CD4-positive, alpha-beta memory T cell (primary cell): ENCODE measurements around the gene KCNH5. TPM values are rescaled to one million over a fixed set of nuclear protein-coding genes. Genes with fewer than 3 reads are reported as not detected.

ENCODE experiments used
- CTCF ChIA-PET: fragments of 350-600 bp; sonication (Branson Sonifier 250); formaldehyde crosslinking; loops from one replicate; lab custom pipeline; 2021; ENCODE audit warnings: inconsistent platforms; ENCODE audit not compliant: partially characterized antibody; lab: Charles Lee
- POLR2A ChIA-PET: fragments of 350-600 bp; sonication (Branson Sonifier 250); formaldehyde crosslinking; loops from one replicate; lab custom pipeline; 2021; ENCODE audit not compliant: partially characterized antibody; lab: Charles Lee
- DNase-seq, 5 donors: peaks; one replicate each; pipeline versions ENCODE4 v3.0.0 to v3.0.0-alpha.2; 2020 to 2022; ENCODE audit warnings: mixed read lengths in 1 of 5
- H3K27ac ChIP-seq: one replicate; pipeline ENCODE4 v1.7.0; 2013; ENCODE audit warnings: low read depth, low read length
- H3K27me3 ChIP-seq: 2 replicates; pipeline ENCODE4 v1.7.0; 2013; ENCODE audit warnings: mild to moderate bottlenecking, low read length, moderate library complexity; ENCODE audit not compliant: insufficient read depth
- H3K36me3 ChIP-seq: 2 replicates; pipeline ENCODE4 v1.7.0; 2013; ENCODE audit warnings: mild to moderate bottlenecking, low read length, moderate library complexity; ENCODE audit not compliant: insufficient read depth
- H3K4me1 ChIP-seq: 2 replicates; pipeline ENCODE4 v1.7.0; 2013; ENCODE audit warnings: mild to moderate bottlenecking, low read length, moderate library complexity; ENCODE audit not compliant: insufficient read depth
- H3K4me3 ChIP-seq, 2 donors: one replicate each; pipeline ENCODE4 v1.7.0; 2013; ENCODE audit warnings: low read length in 2 of 2, mild to moderate bottlenecking in 1 of 2
- H3K9me3 ChIP-seq, 2 donors: one replicate each; pipeline ENCODE4 v1.7.0; 2013; ENCODE audit warnings: low read length in 2 of 2, control low read depth in 1 of 2; ENCODE audit not compliant: control insufficient read depth in 1 of 2
- H3K27ac Mint-ChIP-seq, 7 donors: one replicate each; pipeline ENCODE4 v1.8.0; 2020 to 2021; ENCODE audit warnings: mixed read lengths in 7 of 7, mild to moderate bottlenecking in 6 of 7, inconsistent platforms in 3 of 7, moderate library complexity in 3 of 7
- H3K27me3 Mint-ChIP-seq, 2 donors: one replicate each; pipeline ENCODE4 v1.8.0; 2020 to 2021; ENCODE audit warnings: mixed read lengths in 2 of 2
- H3K36me3 Mint-ChIP-seq, 2 donors: one replicate each; pipeline ENCODE4 v1.8.0; 2020 to 2021; ENCODE audit warnings: mixed read lengths in 2 of 2, inconsistent platforms in 1 of 2, mild to moderate bottlenecking in 1 of 2
- H3K4me1 Mint-ChIP-seq, 4 donors: one replicate each; pipeline ENCODE4 v1.8.0; 2020 to 2021; ENCODE audit warnings: mixed read lengths in 4 of 4, mild to moderate bottlenecking in 1 of 4
- H3K4me3 Mint-ChIP-seq, 8 donors: one replicate each; pipeline ENCODE4 v1.8.0; 2020 to 2021; ENCODE audit warnings: mixed read lengths in 8 of 8, mild to moderate bottlenecking in 7 of 8, moderate library complexity in 6 of 8, inconsistent platforms in 3 of 8
- H3K9me3 Mint-ChIP-seq, 8 donors: one replicate each; pipeline ENCODE4 v1.8.0; 2020 to 2021; ENCODE audit warnings: mixed read lengths in 8 of 8, mild to moderate bottlenecking in 5 of 8, inconsistent platforms in 3 of 8, moderate library complexity in 1 of 8
- intact Hi-C: fragments of 100-400 bp; cut with micrococcal nuclease; formaldehyde crosslinking; loops from one replicate; pipeline ENCODE4 v1.15.1; 2023
- polyA plus RNA-seq, 2 donors: library from polyadenylated mRNA; unstranded; fragments of 300-500 nt; fragmentation: Illumina TruSeq; gene quantifications; one replicate each; pipeline ENCODE4 v1.2.3, GENCODE V29; 2021
- total RNA-seq, 2 experiments: library from RNA; stranded (reverse); gene quantifications; one replicate each; pipeline ENCODE4 v1.2.3, GENCODE V29; 2021

The KCNH5 gene, protein sequence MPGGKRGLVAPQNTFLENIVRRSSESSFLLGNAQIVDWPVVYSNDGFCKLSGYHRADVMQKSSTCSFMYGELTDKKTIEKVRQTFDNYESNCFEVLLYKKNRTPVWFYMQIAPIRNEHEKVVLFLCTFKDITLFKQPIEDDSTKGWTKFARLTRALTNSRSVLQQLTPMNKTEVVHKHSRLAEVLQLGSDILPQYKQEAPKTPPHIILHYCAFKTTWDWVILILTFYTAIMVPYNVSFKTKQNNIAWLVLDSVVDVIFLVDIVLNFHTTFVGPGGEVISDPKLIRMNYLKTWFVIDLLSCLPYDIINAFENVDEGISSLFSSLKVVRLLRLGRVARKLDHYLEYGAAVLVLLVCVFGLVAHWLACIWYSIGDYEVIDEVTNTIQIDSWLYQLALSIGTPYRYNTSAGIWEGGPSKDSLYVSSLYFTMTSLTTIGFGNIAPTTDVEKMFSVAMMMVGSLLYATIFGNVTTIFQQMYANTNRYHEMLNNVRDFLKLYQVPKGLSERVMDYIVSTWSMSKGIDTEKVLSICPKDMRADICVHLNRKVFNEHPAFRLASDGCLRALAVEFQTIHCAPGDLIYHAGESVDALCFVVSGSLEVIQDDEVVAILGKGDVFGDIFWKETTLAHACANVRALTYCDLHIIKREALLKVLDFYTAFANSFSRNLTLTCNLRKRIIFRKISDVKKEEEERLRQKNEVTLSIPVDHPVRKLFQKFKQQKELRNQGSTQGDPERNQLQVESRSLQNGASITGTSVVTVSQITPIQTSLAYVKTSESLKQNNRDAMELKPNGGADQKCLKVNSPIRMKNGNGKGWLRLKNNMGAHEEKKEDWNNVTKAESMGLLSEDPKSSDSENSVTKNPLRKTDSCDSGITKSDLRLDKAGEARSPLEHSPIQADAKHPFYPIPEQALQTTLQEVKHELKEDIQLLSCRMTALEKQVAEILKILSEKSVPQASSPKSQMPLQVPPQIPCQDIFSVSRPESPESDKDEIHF
- not detected for total RNA-seq
- not detected for polyA plus RNA-seq

DNA sequence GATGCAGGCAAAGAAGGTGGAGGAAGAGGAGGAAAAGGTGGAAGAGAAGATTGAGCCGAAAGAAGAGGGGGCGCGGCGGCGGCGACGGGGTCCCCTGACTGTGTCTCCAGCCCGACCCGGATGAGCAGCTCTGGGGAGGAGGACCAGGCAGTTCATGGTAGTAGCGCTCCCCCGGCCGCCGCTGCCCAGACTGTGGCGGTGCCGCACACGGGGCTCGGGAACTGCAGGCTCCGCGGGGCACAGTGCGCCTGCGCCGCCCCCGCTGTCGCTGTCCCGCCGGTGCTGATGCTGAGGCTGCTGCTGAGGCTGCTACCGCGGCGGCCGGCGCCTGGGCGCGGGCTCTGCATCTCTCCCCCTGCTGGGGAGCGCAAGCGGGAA, at the start of gene KCNH5:
TSS of gene KCNH5 (minus strand) at position 225 of the 378 bp plus-strand sequence. CDS start 272 bp downstream, outside the sequence.
- Histone ChIP-seq H3K4me3 (no peak within 1 kb of the TSS), H3K27me3 (no peaks in the 10 kb centered on the region), H3K4me1 (no peaks in the 10 kb centered on the region), H3K36me3 (no peaks in the 10 kb centered on the region), H3K27ac (no peak within 1 kb of the TSS), H3K9me3 (no peaks in the 10 kb centered on the region)
- peak within 1 kb of the TSS in 2 of 8 donors; percentile 2 to 40 for H3K4me3 Mint-ChIP-seq
- DNase-seq = no peak
- ChIA-PET POLR2A (no interaction called here), CTCF (no interaction called here)
- intact Hi-C loops = no loop called here
- H3K9me3 Mint-ChIP-seq = peaks cover 0 to 7% (median 0%) of the 10 kb centered on the region in 8 donors
- no peaks in the 10 kb centered on the region for H3K36me3 Mint-ChIP-seq
- H3K27ac Mint-ChIP-seq = no peak within 1 kb of the TSS
- peaks cover 18 to 21% of the 10 kb centered on the region in 2 donors for H3K27me3 Mint-ChIP-seq
- H3K4me1 Mint-ChIP-seq = peaks cover 0 to 7% (median under 1%) of the 10 kb centered on the region in 4 donors

DNA sequence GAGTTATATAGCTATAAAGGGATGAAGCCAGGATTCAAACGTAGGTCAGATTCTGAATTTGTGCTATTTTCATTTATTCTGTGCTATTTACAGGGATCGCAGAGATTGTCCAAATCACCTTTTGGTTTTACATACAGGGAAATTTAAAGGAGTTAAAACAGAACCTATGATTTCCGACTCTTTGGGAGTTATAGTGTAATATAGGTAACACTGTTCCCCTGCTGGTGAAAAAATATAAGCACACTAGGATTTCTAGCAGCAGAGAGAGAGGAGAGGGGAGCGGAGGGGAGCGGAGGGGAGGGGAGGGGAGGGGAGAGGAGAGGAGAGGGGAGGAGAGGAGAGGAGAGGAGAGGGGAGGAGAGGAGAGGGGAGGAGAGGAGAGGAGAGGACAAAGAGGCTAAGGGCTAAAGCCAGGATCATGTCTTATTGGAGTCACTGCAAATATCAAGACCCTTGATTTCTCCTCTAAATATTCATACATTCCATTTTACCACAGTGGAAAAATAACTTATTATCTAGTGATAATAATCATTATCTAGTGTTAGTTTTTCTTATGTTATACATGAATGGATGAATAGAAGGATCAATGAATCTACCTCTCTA, 46.2 kb upstream of the KCNH5 start:
- DNase-seq = no peak
- H3K27ac Mint-ChIP-seq = no peak overlapping the region
- Histone ChIP-seq H3K4me1 (no peaks in the 10 kb centered on the region), H3K27ac (no peak overlapping the region), H3K9me3 (no peaks in the 10 kb centered on the region), H3K27me3 (no peaks in the 10 kb centered on the region), H3K36me3 (no peaks in the 10 kb centered on the region), H3K4me3 (no peak overlapping the region)
- H3K4me3 Mint-ChIP-seq = no peak overlapping the region
- no peaks in the 10 kb centered on the region for H3K27me3 Mint-ChIP-seq
- ChIA-PET POLR2A (no interaction called here), CTCF (no interaction called here)
- no peaks in the 10 kb centered on the region for H3K36me3 Mint-ChIP-seq
- intact Hi-C loops = no loop called here
- no peaks in the 10 kb centered on the region for H3K4me1 Mint-ChIP-seq
- peaks cover 0 to 3% (median 0%) of the 10 kb centered on the region in 8 donors for H3K9me3 Mint-ChIP-seq

DNA sequence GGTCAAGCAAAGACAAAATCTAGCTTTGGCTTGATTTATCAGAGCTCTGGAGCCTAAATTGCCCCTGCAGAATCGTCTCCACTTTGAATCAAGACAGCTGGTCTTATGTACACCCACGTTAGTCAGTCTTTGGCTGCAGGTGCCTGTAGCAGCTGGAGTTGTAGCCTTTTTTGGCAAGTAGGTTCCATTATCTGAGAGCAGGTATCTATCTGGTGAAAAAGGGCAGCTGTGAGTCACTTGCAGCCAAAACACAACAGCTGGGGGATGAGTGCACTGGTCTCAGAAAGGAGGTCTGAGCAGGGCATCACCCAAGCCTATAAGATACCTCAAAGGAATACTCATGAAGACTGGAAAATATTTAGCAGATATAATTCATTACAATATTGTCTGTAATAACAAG, 43.6 kb upstream of the KCNH5 start:
- no peak overlapping the region for H3K4me3 ChIP-seq
- no peak overlapping the region for H3K27ac ChIP-seq
- intact Hi-C loops = no loop called here
- Mint-ChIP-seq H3K36me3 (no peaks in the 10 kb centered on the region), H3K27ac (no peak overlapping the region), H3K27me3 (no peaks in the 10 kb centered on the region), H3K4me3 (no peak overlapping the region), H3K4me1 (no peaks in the 10 kb centered on the region), H3K9me3 (peaks cover 0 to 7% (median 3%) of the 10 kb centered on the region in 8 donors)
- H3K4me1 ChIP-seq = no peaks in the 10 kb centered on the region
- no peak for DNase-seq
- POLR2A ChIA-PET = no interaction called here
- no peaks in the 10 kb centered on the region for H3K9me3 ChIP-seq
- H3K36me3 ChIP-seq = no peaks in the 10 kb centered on the region
- CTCF ChIA-PET = no interaction called here
- no peaks in the 10 kb centered on the region for H3K27me3 ChIP-seq

GRCh38 chr14:63078569-63078968, 33.3 kb upstream of the KCNH5 start:
- Histone ChIP-seq H3K9me3 (no peaks in the 10 kb centered on the region), H3K27me3 (no peaks in the 10 kb centered on the region), H3K4me1 (no peaks in the 10 kb centered on the region), H3K27ac (no peak overlapping the region), H3K36me3 (no peaks in the 10 kb centered on the region), H3K4me3 (no peak overlapping the region)
- Mint-ChIP-seq H3K4me3 (no peak overlapping the region), H3K27ac (no peak overlapping the region), H3K36me3 (no peaks in the 10 kb centered on the region), H3K27me3 (peaks cover 0 to 5% of the 10 kb centered on the region in 2 donors), H3K9me3 (peaks cover 0 to 6% (median 0%) of the 10 kb centered on the region in 8 donors), H3K4me1 (no peaks in the 10 kb centered on the region)
- DNase-seq = no peak
- ChIA-PET POLR2A (no interaction called here), CTCF (no interaction called here)
- intact Hi-C loops = no loop called here

- ChIA-PET CTCF (no interaction called here), POLR2A (no interaction called here)
- Histone ChIP-seq H3K36me3 (no peaks in the 10 kb centered on the region), H3K9me3 (no peaks in the 10 kb centered on the region), H3K4me3 (no peak overlapping the region), H3K27ac (no peak overlapping the region), H3K4me1 (no peaks in the 10 kb centered on the region), H3K27me3 (no peaks in the 10 kb centered on the region)
- no peak for DNase-seq
- Mint-ChIP-seq H3K27me3 (peaks cover 0 to 5% of the 10 kb centered on the region in 2 donors), H3K9me3 (peaks cover 0 to 14% (median under 1%) of the 10 kb centered on the region in 8 donors), H3K4me3 (no peak overlapping the region), H3K4me1 (no peaks in the 10 kb centered on the region), H3K27ac (no peak overlapping the region), H3K36me3 (no peaks in the 10 kb centered on the region)
- intact Hi-C loops = no loop called here
These were observed 31.2 kb upstream of the KCNH5 start for GRCh38 chr14:63076488-63076887.

GRCh38 chr14:63055631-63056030, 10.4 kb upstream of the KCNH5 start:
- ChIA-PET POLR2A (no interaction called here), CTCF (interaction anchor here (1.5 kb wide), 1 partner anchor 22 kb away, joined by 3 read pairs; no protein-coding TSS in a partner anchor)
- H3K4me3 ChIP-seq = no peak overlapping the region
- H3K36me3 Mint-ChIP-seq = no peaks in the 10 kb centered on the region
- no peak overlapping the region for H3K4me3 Mint-ChIP-seq
- no peaks in the 10 kb centered on the region for H3K27me3 ChIP-seq
- no peak overlapping the region for H3K27ac ChIP-seq
- H3K4me1 Mint-ChIP-seq = no peaks in the 10 kb centered on the region
- no peaks in the 10 kb centered on the region for H3K27me3 Mint-ChIP-seq
- no peak for DNase-seq
- no peaks in the 10 kb centered on the region for H3K36me3 ChIP-seq
- peaks cover 0 to 5% (median 0%) of the 10 kb centered on the region in 8 donors for H3K9me3 Mint-ChIP-seq
- intact Hi-C loops = no loop called here
- no peaks in the 10 kb centered on the region for H3K9me3 ChIP-seq
- H3K27ac Mint-ChIP-seq = no peak overlapping the region
- H3K4me1 ChIP-seq = no peaks in the 10 kb centered on the region

DNA sequence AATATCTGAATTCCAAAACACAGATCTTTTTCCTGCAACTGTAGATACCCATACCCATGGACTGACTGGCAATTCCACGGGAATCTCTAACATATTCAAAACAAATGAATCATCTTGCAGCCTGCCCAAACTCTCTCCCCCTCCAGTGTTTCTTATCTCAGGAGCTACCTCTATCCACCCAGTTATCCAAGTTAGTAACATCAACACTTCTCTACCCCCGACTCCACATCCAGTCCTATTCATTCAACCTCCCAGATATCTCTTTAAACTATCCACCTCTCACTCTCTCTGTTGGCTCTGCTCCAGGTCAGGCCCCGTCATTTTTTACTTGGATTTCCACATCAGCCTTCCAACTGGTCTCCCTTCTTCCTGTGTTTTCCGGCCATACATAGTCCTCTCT, 6.7 kb upstream of the KCNH5 start:
- H3K36me3 Mint-ChIP-seq = no peaks in the 10 kb centered on the region
- ChIA-PET CTCF (no interaction called here), POLR2A (no interaction called here)
- H3K4me1 Mint-ChIP-seq = no peaks in the 10 kb centered on the region
- Histone ChIP-seq H3K9me3 (no peaks in the 10 kb centered on the region), H3K27me3 (no peaks in the 10 kb centered on the region), H3K4me1 (no peaks in the 10 kb centered on the region), H3K27ac (no peak overlapping the region), H3K36me3 (no peaks in the 10 kb centered on the region), H3K4me3 (no peak overlapping the region)
- H3K4me3 Mint-ChIP-seq = no peak overlapping the region
- no peak for DNase-seq
- H3K27me3 Mint-ChIP-seq = peaks cover 7 to 8% of the 10 kb centered on the region in 2 donors
- H3K27ac Mint-ChIP-seq = no peak overlapping the region
- H3K9me3 Mint-ChIP-seq = peaks cover 0 to 7% (median 0%) of the 10 kb centered on the region in 8 donors
- intact Hi-C loops = no loop called here
